Adipocyte (in vitro differentiated cells): ENCODE measurements around the gene EIF3B.
"Not testable (repeated sequence)": the region's sequence is repeated elsewhere in the genome, so short reads cannot be mapped to it uniquely, and the experiment has no call there.

Experiments
- DNase-seq: peaks from one replicate; pipeline ENCODE4 v3.0.0-alpha.2; 2015; ENCODE audit warnings: low read depth
- H3K27me3 ChIP-seq: replicated peaks from 2 replicates; pipeline ENCODE4 v1.7.0; 2013; ENCODE audit warnings: mild to moderate bottlenecking, low read length, moderate library complexity; ENCODE audit not compliant: control insufficient read depth, insufficient read depth
- H3K36me3 ChIP-seq: 2 replicates; pipeline ENCODE4 v1.7.0; 2013; ENCODE audit warnings: low read length, mild to moderate bottlenecking, moderate library complexity; ENCODE audit not compliant: control insufficient read depth, insufficient read depth, severe bottlenecking
- H3K4me1 ChIP-seq: 2 replicates; pipeline ENCODE4 v1.7.0; 2013; ENCODE audit warnings: mild to moderate bottlenecking, low read length, moderate library complexity; ENCODE audit not compliant: control insufficient read depth, insufficient read depth
- H3K4me3 ChIP-seq: 2 replicates; pipeline ENCODE4 v1.7.0; 2013; ENCODE audit warnings: mild to moderate bottlenecking, low read length, moderate library complexity
- H3K9ac ChIP-seq: 2 replicates; pipeline ENCODE4 v1.7.0; 2013; ENCODE audit warnings: mild to moderate bottlenecking, low read length, moderate library complexity
- H3K9me3 ChIP-seq: 2 replicates; pipeline ENCODE4 v1.7.0; 2013; ENCODE audit warnings: mild to moderate bottlenecking, low read length, moderate library complexity; ENCODE audit not compliant: control insufficient read depth

EIF3B gene

GRCh38 chr7:2405601-2406345 lies 51.1 kb downstream of the EIF3B start:
- H3K4me1 ChIP-seq: peaks cover 40% of the 10 kb centered on the region
- H3K27me3 ChIP-seq: no peaks in the 10 kb centered on the region
- no peak overlapping the region for H3K9ac ChIP-seq
- H3K4me3 ChIP-seq: no peak overlapping the region
- H3K36me3 ChIP-seq: no peaks in the 10 kb centered on the region
- DNase-seq: no peak
- H3K9me3 ChIP-seq: no peaks in the 10 kb centered on the region

DNA sequence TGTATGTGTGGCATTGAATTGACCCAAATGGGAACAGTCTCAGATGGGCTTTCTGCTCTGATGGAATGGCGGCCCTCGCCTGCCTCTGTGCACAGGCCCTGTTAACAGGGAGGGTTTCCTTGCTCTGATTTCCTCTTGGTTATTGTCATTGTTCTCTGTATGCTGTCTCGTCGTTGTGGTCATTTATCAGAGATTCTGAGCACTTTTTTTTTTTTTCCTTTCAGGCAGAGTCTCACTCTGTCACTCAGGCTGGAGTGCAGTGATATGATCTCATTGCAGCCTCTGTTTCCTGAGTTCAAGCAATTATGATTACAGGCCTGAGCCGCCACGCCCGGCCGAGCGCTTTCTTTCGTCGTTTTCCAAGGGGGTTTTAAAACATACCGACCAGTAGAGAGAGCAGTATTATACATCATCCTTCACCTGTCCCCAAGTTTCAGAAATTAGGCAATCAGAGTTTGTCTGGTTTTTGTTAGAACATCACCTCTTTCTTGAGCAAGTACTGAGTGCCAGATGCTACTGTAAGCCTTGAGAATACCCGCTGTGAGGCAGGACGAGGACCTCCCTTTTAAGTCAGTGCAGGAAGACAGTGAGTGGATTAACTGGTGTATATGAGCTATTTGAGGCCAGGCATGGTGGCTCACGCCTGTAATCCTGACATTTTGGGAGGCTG lies 55.3 kb downstream of the EIF3B start:
- H3K9ac ChIP-seq: no peak overlapping the region
- no peaks in the 10 kb centered on the region for H3K9me3 ChIP-seq
- H3K27me3 ChIP-seq: no peaks in the 10 kb centered on the region
- peaks cover 49% of the 10 kb centered on the region for H3K4me1 ChIP-seq
- H3K4me3 ChIP-seq: no peak overlapping the region
- DNase-seq: no peak
- H3K36me3 ChIP-seq: no peaks in the 10 kb centered on the region

GRCh38 chr7:2411049-2411448 lies 56.4 kb downstream of the EIF3B start:
- no peaks in the 10 kb centered on the region for H3K9me3 ChIP-seq
- no peaks in the 10 kb centered on the region for H3K36me3 ChIP-seq
- H3K4me3 ChIP-seq: no peak overlapping the region
- peaks cover 38% of the 10 kb centered on the region for H3K4me1 ChIP-seq
- H3K27me3 ChIP-seq: no peaks in the 10 kb centered on the region
- DNase-seq: no peak
- H3K9ac ChIP-seq: no peak overlapping the region

GRCh38 chr7:2411815-2412586 lies 57.4 kb downstream of the EIF3B start:
- DNase-seq: no peak
- no peaks in the 10 kb centered on the region for H3K9me3 ChIP-seq
- H3K4me1 ChIP-seq: peaks cover 38% of the 10 kb centered on the region
- H3K36me3 ChIP-seq: no peaks in the 10 kb centered on the region
- no peak overlapping the region for H3K9ac ChIP-seq
- no peak overlapping the region for H3K4me3 ChIP-seq
- H3K27me3 ChIP-seq: no peaks in the 10 kb centered on the region

GRCh38 chr7:2412587-2413201 lies 58.1 kb downstream of the EIF3B start:
- peak; percentile 25 for DNase-seq
- Histone ChIP-seq H3K27me3 (no peaks in the 10 kb centered on the region), H3K9ac (no peak overlapping the region), H3K9me3 (no peaks in the 10 kb centered on the region), H3K4me1 (peaks cover 37% of the 10 kb centered on the region), H3K36me3 (no peaks in the 10 kb centered on the region), H3K4me3 (no peak overlapping the region)

- no peaks in the 10 kb centered on the region for H3K27me3 ChIP-seq
- H3K4me1 ChIP-seq: peaks cover 33% of the 10 kb centered on the region
- no peak overlapping the region for H3K4me3 ChIP-seq
- no peaks in the 10 kb centered on the region for H3K36me3 ChIP-seq
- no peak overlapping the region for H3K9ac ChIP-seq
- no peaks in the 10 kb centered on the region for H3K9me3 ChIP-seq
- no peak for DNase-seq
Observed at GRCh38 chr7:2416063-2416462, 61.4 kb downstream of the EIF3B start.

GRCh38 chr7:2416650-2417049 lies 62.0 kb downstream of the EIF3B start:
- H3K9ac ChIP-seq: no peak overlapping the region
- peaks cover 31% of the 10 kb centered on the region for H3K4me1 ChIP-seq
- no peak overlapping the region for H3K4me3 ChIP-seq
- no peaks in the 10 kb centered on the region for H3K27me3 ChIP-seq
- no peak for DNase-seq
- H3K36me3 ChIP-seq: no peaks in the 10 kb centered on the region
- no peaks in the 10 kb centered on the region for H3K9me3 ChIP-seq

- not testable (repeated sequence) for H3K27me3 ChIP-seq, H3K9ac ChIP-seq, H3K36me3 ChIP-seq, H3K4me3 ChIP-seq, H3K9me3 ChIP-seq, DNase-seq
- H3K4me1 ChIP-seq: peaks cover 26% of the 10 kb centered on the region
Observed at GRCh38 chr7:2417178-2417577, 62.6 kb downstream of the EIF3B start.

GRCh38 chr7:2417981-2418481 lies 63.4 kb downstream of the EIF3B start:
- peak overlapping the region; percentile 53 for H3K9ac ChIP-seq
- no peaks in the 10 kb centered on the region for H3K27me3 ChIP-seq
- H3K36me3 ChIP-seq: no peaks in the 10 kb centered on the region
- DNase-seq: peak; percentile 56
- no peaks in the 10 kb centered on the region for H3K9me3 ChIP-seq
- H3K4me1 ChIP-seq: peaks cover 18% of the 10 kb centered on the region
- peak overlapping the region; percentile 36 for H3K4me3 ChIP-seq

GRCh38 chr7:2420216-2420933 lies 65.7 kb downstream of the EIF3B start:
- no peaks in the 10 kb centered on the region for H3K27me3 ChIP-seq
- H3K9ac ChIP-seq: no peak overlapping the region
- peaks cover 13% of the 10 kb centered on the region for H3K4me1 ChIP-seq
- no peak overlapping the region for H3K4me3 ChIP-seq
- H3K36me3 ChIP-seq: no peaks in the 10 kb centered on the region
- H3K9me3 ChIP-seq: no peaks in the 10 kb centered on the region
- DNase-seq: no peak
